Effector memory CD8-positive, alpha-beta T cell (primary cell): ENCODE data around the gene SLC39A11.

Experiments
- ATAC-seq: fragments of 150-1000 bp; cut with Tn5 transposase; replicated peaks from 2 replicates; pipeline ENCODE4 v1.10.0; 2021; ENCODE audit warnings: mild to moderate bottlenecking, moderate library complexity
- DNase-seq, 3 experiments: peaks; one replicate each; pipeline ENCODE4 v3.0.0; 2021
- H3K27ac Mint-ChIP-seq, 2 donors: one replicate each; pipeline ENCODE4 v1.8.0; 2022; ENCODE audit warnings: mild to moderate bottlenecking in 2 of 2, mixed read lengths in 2 of 2, moderate library complexity in 2 of 2
- H3K27me3 Mint-ChIP-seq, 2 donors: one replicate each; pipeline ENCODE4 v1.8.0; 2022; ENCODE audit warnings: mixed read lengths in 2 of 2
- H3K36me3 Mint-ChIP-seq: one replicate; pipeline ENCODE4 v1.8.0; 2022; ENCODE audit warnings: mild to moderate bottlenecking, moderate library complexity, mixed read lengths; ENCODE audit not compliant: insufficient read depth
- H3K4me1 Mint-ChIP-seq, 2 donors: one replicate each; pipeline ENCODE4 v1.8.0; 2022; ENCODE audit warnings: low read depth in 2 of 2, mixed read lengths in 2 of 2
- H3K4me3 Mint-ChIP-seq, 2 donors: one replicate each; pipeline ENCODE4 v1.8.0; 2022; ENCODE audit warnings: mild to moderate bottlenecking in 2 of 2, mixed read lengths in 2 of 2, moderate library complexity in 2 of 2
- H3K9me3 Mint-ChIP-seq, 2 donors: one replicate each; pipeline ENCODE4 v1.8.0; 2022; ENCODE audit warnings: mixed read lengths in 2 of 2

Gene SLC39A11

DNA sequence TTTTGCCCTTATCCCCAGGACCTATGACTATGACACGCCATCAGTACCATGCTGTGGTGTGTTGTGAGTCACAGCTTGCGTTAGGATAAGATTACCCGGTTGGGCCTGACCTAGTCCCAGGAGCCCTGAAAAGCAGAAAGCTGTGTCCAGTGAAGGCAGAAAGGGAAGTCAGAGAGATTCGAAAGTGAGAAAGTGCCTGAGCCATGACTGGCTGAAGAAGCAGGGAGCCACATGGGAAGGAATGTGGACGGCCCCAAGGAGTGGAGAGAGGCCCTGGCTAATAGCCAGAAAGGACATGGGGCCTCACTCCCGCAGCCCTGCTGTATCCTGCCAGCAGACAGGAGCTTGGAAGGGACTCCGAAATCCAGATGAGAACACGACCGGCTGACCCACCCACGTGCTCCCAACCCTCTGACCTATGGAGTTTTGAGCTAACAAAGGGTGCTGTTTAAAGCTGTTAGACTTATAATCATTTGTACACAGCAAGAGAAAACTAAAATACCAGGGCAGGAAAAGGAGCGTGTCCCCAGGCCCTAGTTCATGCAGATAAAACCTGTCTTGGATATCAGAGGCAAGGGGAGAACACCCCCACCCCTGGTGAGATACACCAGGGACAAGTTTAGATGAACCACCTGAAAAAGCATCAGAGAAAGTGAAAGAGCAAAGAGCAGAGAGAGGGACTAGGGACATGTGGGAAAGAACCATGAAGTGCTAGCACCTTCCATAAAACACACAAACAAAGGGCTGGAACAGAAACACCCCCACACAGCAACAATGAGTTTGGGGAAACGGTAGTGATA lies 115.3 kb downstream of the SLC39A11 start:
- peak overlapping the region in 1 of 2 donors; percentile 62 for H3K27ac Mint-ChIP-seq
- H3K9me3 Mint-ChIP-seq: no peaks in the 10 kb centered on the region
- ATAC-seq (no peak), DNase-seq (no peak)
- no peaks in the 10 kb centered on the region for H3K27me3 Mint-ChIP-seq
- H3K4me3 Mint-ChIP-seq: no peak overlapping the region
- H3K4me1 Mint-ChIP-seq: peaks cover 16 to 24% of the 10 kb centered on the region in 2 donors
- peaks cover 2% of the 10 kb centered on the region for H3K36me3 Mint-ChIP-seq

DNA sequence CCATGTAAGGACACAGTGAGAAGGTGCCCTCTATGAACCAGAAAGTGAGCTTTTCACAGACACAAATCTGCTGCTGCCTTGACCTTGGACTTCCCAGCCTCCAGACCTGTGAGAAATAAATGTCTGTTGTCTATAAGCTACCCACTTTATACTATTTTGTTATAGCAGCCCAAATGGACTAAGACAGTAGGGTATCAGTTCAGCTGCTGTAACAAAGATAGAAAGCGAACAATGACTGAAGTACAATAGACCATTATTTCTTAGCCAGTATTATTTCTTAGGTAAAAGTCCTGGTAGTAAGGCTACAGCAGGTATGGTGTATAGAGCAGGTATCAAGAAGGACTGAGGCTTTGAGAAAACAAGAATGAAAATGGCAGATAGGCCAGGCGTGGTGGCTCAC lies 117.0 kb downstream of the SLC39A11 start:
- DNase-seq (no peak), ATAC-seq (no peak)
- Mint-ChIP-seq H3K9me3 (no peaks in the 10 kb centered on the region), H3K27ac (no peak overlapping the region), H3K27me3 (no peaks in the 10 kb centered on the region), H3K36me3 (peaks cover 6% of the 10 kb centered on the region), H3K4me1 (peaks cover 25 to 28% of the 10 kb centered on the region in 2 donors), H3K4me3 (no peak overlapping the region)

DNA sequence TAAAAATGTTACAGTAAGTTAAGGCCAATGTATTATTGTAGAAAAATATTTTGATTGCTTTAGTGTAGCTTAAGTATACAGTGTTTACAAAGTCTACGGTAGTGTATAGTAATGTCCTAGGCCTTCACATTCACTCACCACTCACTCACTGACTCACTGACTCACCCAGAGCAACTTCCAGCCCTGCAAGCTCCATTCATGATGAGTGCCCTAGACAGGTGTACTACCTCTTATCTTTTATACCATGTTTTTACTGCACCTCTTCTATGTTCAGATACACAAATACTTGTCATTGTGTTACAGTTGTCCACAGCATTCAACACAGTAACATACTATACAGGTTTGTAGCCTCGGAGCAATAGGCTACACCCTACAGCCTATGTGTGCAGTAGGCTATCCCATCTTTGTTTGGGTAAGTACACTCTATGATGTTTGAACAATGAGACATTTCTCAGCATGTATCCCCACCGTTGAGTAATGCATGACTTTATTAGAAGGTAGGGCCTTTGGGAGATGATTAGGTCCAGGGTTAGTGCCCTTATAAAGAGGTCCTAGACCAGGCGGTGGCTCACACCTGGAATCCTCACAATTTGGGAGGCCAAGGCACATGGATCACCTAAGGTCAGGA lies 117.8 kb downstream of the SLC39A11 start:
- Mint-ChIP-seq H3K27me3 (no peaks in the 10 kb centered on the region), H3K4me3 (no peak overlapping the region), H3K27ac (no peak overlapping the region), H3K9me3 (no peaks in the 10 kb centered on the region), H3K36me3 (peaks cover 6% of the 10 kb centered on the region), H3K4me1 (peaks cover 30 to 32% of the 10 kb centered on the region in 2 donors)
- no peak for DNase-seq
- ATAC-seq: no peak

DNA sequence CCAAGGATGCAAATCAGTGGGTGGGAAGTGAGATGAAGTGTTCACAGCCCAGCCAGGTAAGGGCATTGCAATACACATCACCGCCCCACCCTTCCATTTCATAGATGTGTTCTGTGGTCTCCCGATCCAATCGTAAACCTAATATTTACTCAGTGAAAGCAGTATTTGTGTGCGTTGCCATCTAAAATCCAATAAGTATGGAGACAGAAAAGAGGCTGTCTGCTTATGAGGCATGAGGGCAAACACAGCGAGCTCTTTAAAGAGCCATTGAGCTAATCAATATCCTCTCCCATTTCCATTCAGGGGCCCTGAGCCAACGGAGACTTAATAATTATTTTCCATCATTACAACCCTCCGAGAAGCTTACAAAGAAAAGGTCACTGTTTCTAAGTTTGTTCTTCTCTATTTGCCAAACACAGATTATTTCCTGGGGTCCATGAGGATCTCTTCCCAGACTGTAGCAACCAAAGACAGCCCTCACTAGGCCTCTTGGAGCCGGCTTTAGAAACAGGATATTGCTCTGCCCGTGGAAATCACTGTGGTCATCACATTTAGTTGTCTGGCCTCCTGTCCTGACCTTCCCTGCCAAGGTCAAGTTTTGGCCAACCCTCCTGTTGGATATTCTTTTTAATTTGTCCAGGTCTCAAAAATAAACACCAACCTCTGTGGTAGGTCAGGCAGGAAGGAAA lies 120.1 kb downstream of the SLC39A11 start:
- DNase-seq (no peak), ATAC-seq (no peak)
- H3K27me3 Mint-ChIP-seq: no peaks in the 10 kb centered on the region
- H3K36me3 Mint-ChIP-seq: peaks cover 6% of the 10 kb centered on the region
- H3K27ac Mint-ChIP-seq: no peak overlapping the region
- H3K4me3 Mint-ChIP-seq: no peak overlapping the region
- H3K9me3 Mint-ChIP-seq: no peaks in the 10 kb centered on the region
- peaks cover 16 to 19% of the 10 kb centered on the region in 2 donors for H3K4me1 Mint-ChIP-seq

DNA sequence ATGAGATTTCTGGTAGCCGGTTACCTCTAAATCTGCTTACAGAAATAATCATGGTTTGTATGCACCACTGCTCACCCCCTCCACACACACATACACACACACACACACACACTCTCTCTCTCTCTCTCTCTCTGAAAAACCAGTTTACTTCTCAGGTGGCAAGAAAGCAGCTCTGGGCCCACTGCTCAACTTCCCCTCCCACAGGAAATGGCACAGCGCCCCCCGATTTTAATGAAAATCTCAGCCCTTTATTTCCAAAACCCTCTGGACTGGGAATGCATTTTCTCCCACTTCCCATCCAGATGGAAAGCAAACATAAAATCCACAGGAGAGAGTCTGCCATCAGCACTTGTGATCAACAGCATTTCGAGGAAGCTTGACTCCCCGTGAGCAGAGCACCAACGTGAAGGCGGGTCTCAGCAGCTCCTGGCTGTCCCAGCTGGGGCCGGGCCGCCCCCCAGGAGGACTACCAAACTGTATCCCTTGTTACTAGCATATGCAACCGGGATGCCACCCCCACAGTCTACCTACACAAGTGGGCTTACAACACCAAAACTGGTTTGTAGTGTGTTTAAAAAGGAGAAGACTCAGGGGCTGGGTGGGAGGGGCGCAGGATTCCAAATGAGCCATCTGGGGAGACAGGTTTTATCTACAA lies 121.1 kb downstream of the SLC39A11 start:
- DNase-seq (no peak), ATAC-seq (no peak)
- Mint-ChIP-seq H3K36me3 (peaks cover 6% of the 10 kb centered on the region), H3K4me1 (peaks cover 10 to 20% of the 10 kb centered on the region in 2 donors), H3K27me3 (no peaks in the 10 kb centered on the region), H3K9me3 (no peaks in the 10 kb centered on the region), H3K27ac (no peak overlapping the region), H3K4me3 (no peak overlapping the region)

DNA sequence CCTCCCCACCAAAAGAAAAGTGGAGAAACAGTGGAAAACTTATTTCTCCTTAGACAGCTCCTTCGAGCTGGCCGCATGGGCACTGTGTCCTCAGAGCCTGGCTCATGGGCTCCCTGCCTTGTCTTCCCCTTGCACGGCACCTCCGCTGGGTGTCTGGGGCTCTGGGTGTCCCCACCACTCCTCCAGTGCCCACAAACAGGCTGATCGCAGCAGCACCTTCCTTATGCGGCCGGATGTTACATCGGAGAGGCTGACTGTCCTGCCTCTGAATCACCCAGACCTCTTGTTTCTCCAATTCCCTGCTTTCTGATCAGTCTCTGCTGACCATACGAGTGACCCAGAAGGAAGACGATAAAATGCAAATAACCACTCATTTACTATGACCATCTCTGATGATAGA lies 121.7 kb downstream of the SLC39A11 start:
- no peaks in the 10 kb centered on the region for H3K27me3 Mint-ChIP-seq
- H3K4me1 Mint-ChIP-seq: peaks cover 10 to 20% of the 10 kb centered on the region in 2 donors
- H3K27ac Mint-ChIP-seq: no peak overlapping the region
- no peaks in the 10 kb centered on the region for H3K9me3 Mint-ChIP-seq
- DNase-seq (no peak), ATAC-seq (no peak)
- no peak overlapping the region for H3K4me3 Mint-ChIP-seq
- H3K36me3 Mint-ChIP-seq: peaks cover 6% of the 10 kb centered on the region

DNA sequence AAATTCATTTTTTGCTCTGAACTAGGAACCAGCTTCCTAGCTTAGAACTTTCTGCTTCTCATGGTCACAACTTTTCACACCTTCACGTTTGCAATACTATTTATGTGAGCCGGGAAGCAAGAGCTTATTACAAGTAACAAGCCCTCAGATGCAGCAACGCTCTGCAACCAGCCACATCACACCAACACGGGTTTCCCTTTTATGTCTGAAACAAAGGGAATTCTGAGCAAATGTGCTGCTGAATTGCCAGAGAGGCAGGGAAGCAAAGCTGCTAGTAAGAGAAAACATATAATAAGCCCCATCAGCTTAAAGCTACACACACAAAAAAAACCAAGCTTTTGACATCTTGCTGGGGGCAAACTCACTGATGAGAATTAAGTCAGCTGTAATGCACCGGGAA lies 122.2 kb downstream of the SLC39A11 start:
- Mint-ChIP-seq H3K4me3 (no peak overlapping the region), H3K4me1 (peaks cover 10 to 20% of the 10 kb centered on the region in 2 donors), H3K27ac (no peak overlapping the region), H3K27me3 (no peaks in the 10 kb centered on the region), H3K36me3 (peaks cover 6% of the 10 kb centered on the region), H3K9me3 (no peaks in the 10 kb centered on the region)
- DNase-seq: no peak
- no peak for ATAC-seq

DNA sequence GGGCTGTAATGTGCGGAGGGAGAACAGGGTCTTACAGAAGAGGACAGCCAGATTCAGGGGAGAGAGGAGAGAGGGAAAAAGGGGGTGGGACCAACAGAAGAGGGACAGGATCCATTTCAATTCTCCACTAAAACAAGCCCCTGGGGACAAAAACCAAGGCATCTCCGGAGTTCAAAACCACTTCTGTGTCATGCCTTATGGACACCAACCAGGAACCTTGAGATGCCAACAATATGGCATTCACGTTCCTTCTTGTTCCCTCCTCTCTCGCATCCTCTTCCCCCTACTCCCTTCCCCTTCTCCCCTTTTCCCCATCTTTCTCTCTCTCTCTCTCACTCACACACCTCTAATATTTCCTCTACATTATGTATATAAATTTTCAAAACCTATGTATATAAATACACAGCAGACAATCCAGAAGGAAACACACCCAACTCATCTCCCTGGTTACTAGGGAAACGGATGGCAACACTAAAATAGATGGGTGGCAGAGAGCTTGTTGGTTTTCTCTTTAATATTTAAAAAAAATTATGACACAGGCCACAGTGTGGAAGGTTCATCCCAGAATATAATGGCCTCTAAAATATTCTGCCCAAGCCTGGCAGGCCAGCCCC lies 123.1 kb downstream of the SLC39A11 start:
- no peak for DNase-seq
- H3K27ac Mint-ChIP-seq: no peak overlapping the region
- H3K36me3 Mint-ChIP-seq: peaks cover 6% of the 10 kb centered on the region
- no peaks in the 10 kb centered on the region for H3K27me3 Mint-ChIP-seq
- no peak overlapping the region for H3K4me3 Mint-ChIP-seq
- no peak for ATAC-seq
- H3K4me1 Mint-ChIP-seq: peaks cover 10 to 20% of the 10 kb centered on the region in 2 donors
- H3K9me3 Mint-ChIP-seq: no peaks in the 10 kb centered on the region

DNA sequence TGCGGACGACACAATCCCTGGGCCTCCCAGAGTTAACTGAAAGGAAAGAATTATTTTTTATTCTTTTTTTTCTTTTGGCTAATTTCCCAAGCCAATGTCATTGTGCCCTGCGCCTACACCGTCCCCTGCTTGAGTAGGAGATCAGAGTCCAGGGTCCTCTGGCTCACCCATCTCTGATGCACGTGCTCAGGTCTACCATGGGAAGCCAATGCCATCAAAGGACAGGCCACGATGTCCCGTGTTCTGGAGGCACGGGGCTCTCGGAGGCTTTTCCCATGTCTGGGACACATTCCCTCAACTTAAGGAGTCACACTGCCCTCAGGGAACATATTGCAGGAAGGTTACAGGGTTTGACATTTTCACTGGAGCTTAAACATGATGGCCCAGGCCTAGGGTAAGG lies 123.7 kb downstream of the SLC39A11 start:
- Mint-ChIP-seq H3K27ac (no peak overlapping the region), H3K4me1 (peaks cover 10 to 20% of the 10 kb centered on the region in 2 donors), H3K27me3 (no peaks in the 10 kb centered on the region), H3K4me3 (no peak overlapping the region), H3K36me3 (peaks cover 6% of the 10 kb centered on the region), H3K9me3 (no peaks in the 10 kb centered on the region)
- no peak for DNase-seq
- no peak for ATAC-seq

DNA sequence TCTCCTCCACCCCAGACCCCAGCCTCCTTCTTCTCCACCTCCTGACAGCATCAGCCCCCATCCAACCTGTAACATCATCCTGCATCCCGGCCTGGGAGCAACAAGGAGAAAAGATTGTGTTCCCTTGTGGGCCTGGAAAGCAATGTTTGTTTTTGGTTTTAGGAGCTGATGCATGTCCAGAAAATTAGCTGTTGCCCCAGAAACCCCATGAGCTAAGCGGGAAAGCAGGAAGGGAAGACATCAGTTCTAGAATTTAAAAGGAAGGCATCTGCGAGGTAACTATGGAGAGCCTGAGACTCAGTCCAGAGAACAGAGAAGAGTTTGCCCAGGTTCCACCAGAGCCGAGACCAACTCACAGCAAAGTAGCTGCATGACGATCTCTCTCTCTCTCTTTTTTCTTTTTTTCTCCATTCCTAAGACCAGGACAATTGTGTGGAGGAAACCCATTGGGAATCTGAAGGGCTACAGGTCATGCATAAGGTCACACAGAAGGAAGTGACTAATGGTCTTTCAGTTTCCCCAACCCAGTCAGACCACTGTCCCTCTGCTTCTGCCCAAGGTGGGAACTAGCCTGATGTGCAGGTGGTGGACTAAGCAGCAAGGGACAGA lies 124.4 kb downstream of the SLC39A11 start:
- ATAC-seq (no peak), DNase-seq (no peak)
- Mint-ChIP-seq H3K9me3 (no peaks in the 10 kb centered on the region), H3K27ac (no peak overlapping the region), H3K27me3 (no peaks in the 10 kb centered on the region), H3K4me1 (peaks cover 10 to 20% of the 10 kb centered on the region in 2 donors), H3K36me3 (peaks cover 6% of the 10 kb centered on the region), H3K4me3 (no peak overlapping the region)

DNA sequence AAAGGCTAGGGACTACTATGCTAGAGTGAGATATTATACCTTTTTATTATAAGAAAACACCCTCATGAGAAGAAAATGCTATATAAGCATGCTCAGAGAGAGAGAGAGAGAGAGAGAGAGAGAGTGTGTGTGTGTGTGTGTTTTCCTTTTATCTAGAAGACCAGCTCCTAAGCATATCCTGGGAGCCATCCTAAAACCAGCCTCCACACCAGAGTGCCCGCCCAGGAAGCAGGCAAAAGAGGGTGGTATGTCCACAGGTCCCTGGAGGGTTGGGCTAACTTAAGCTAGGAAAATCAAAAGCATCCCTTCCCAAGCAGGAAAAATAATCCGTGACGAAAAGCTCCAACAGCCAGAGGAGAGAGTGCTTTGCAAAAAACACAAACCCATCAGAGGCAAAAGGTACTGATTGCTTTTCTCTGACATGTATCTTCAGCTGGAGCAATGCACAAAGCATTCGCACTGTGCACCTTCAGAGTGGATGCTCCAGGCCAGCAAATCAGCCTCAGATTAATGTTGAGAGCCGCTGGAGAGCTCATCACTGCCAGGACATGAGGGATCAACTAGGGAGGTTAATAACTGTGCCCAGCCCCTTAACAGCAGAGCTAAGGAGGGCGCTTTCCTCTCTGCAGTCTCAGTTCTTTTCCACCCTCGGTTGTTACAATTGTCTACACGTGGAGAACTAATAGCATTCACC lies 125.1 kb downstream of the SLC39A11 start:
- DNase-seq: no peak
- Mint-ChIP-seq H3K9me3 (no peaks in the 10 kb centered on the region), H3K27me3 (no peaks in the 10 kb centered on the region), H3K36me3 (peaks cover 4% of the 10 kb centered on the region), H3K4me1 (peaks cover 9 to 20% of the 10 kb centered on the region in 2 donors), H3K4me3 (no peak overlapping the region), H3K27ac (no peak overlapping the region)
- no peak for ATAC-seq

DNA sequence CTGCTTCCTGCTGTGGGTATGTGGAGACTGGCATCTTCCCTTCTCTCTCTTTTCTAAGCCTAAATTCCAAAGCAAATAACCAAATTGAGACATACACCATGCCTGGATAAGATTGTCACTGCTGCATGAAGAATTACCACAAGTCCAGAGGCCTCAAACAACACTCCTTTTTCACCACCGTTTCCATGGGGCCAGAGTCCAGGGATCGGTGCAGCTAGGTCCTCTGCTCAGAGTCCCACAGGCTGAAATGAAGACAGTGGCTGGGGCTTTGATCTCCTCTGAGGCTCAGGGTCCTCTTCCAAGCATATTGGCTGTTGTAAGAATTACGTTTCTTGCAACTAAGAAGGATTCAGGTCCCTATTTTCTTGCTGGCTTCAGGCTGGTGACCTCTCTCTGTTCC lies 130.4 kb downstream of the SLC39A11 start:
- H3K9me3 Mint-ChIP-seq: no peaks in the 10 kb centered on the region
- no peak overlapping the region for H3K27ac Mint-ChIP-seq

More for the DNA sequence above, 130.4 kb downstream of the SLC39A11 start:
- no peak for DNase-seq
- H3K4me3 Mint-ChIP-seq: no peak overlapping the region
- no peaks in the 10 kb centered on the region for H3K27me3 Mint-ChIP-seq
- no peaks in the 10 kb centered on the region for H3K36me3 Mint-ChIP-seq
- ATAC-seq: no peak
- peaks cover 0 to 6% of the 10 kb centered on the region in 2 donors for H3K4me1 Mint-ChIP-seq
